DMS114 treated with DMSO at 0.1 percent for 48 hours (cell line): ENCODE results near the gene L3MBTL4.
"Not testable (repeated sequence)": the region's sequence is repeated elsewhere in the genome, so short reads cannot be mapped to it uniquely, and the experiment has no call there.

Experiments used
- DNase-seq: peaks from one replicate; lab custom pipeline; 2025; ENCODE audit not compliant: unreplicated experiment; lab: John Stamatoyannopoulos, UW

The L3MBTL4 gene

GRCh38 chr18:6202861-6203260 is 211.8 kb downstream of the L3MBTL4 start:
- no peak for DNase-seq

- no peak for DNase-seq
Observed at GRCh38 chr18:6200204-6200774, 214.4 kb downstream of the L3MBTL4 start.

- DNase-seq, result no peak
Observed at GRCh38 chr18:6199777-6200176, 214.9 kb downstream of the L3MBTL4 start.

GRCh38 chr18:6198585-6198984 is 216.1 kb downstream of the L3MBTL4 start:
- DNase-seq, result no peak

GRCh38 chr18:6194640-6195039 is 220.1 kb downstream of the L3MBTL4 start:
- DNase-seq, result no peak

GRCh38 chr18:6185782-6186181 is 228.9 kb downstream of the L3MBTL4 start:
- not testable (repeated sequence) for DNase-seq

- no peak for DNase-seq
Observed at GRCh38 chr18:6174983-6175745, 239.5 kb downstream of the L3MBTL4 start.

- DNase-seq, result no peak
Observed at GRCh38 chr18:6170604-6171003, 244.1 kb downstream of the L3MBTL4 start.

GRCh38 chr18:6161549-6161948 is 253.2 kb downstream of the L3MBTL4 start:
- DNase-seq, result no peak

- no peak for DNase-seq
Observed at GRCh38 chr18:6159426-6159825, 255.3 kb downstream of the L3MBTL4 start.

- no peak for DNase-seq
Observed at GRCh38 chr18:6158958-6159357, 255.8 kb downstream of the L3MBTL4 start.

GRCh38 chr18:6156446-6156845 is 258.3 kb downstream of the L3MBTL4 start:
- no peak for DNase-seq

- DNase-seq, result no peak
Observed at GRCh38 chr18:6155707-6156106, 259.0 kb downstream of the L3MBTL4 start.

- no peak for DNase-seq
Observed at GRCh38 chr18:6150430-6150829, 264.3 kb downstream of the L3MBTL4 start.

- DNase-seq, result no peak
Observed at GRCh38 chr18:6146307-6146661, 268.4 kb downstream of the L3MBTL4 start.

GRCh38 chr18:6145645-6146306 is 268.9 kb downstream of the L3MBTL4 start:
- no peak for DNase-seq

GRCh38 chr18:6139007-6139406 is 275.7 kb downstream of the L3MBTL4 start:
- DNase-seq, result no peak

GRCh38 chr18:6135901-6136300 is 278.8 kb downstream of the L3MBTL4 start:
- DNase-seq, result not testable (repeated sequence)

- DNase-seq, result not testable (repeated sequence)
Observed at GRCh38 chr18:6135029-6135428, 279.7 kb downstream of the L3MBTL4 start.

- DNase-seq, result no peak
Observed at GRCh38 chr18:6132751-6133368, 281.9 kb downstream of the L3MBTL4 start.

- no peak for DNase-seq
Observed at GRCh38 chr18:6120820-6121279, 293.9 kb downstream of the L3MBTL4 start.

- no peak for DNase-seq
Observed at GRCh38 chr18:6119761-6120160, 294.9 kb downstream of the L3MBTL4 start.
